Mammary epithelial cell (primary cell): ENCODE results near the gene MOB2.
A peak's percentile ranks its signal among the peaks of the same experiment; 100 is the strongest.

Experiments
- EZH2 ChIP-seq: IDR thresholded peaks from 2 replicates; pipeline ENCODE4 v1.6.1; 2012; ENCODE audit warnings: low read length, inconsistent platforms, borderline replicate concordance
- TF ChIP-seq, protein P1 (sequence below), 2 donors: IDR thresholded peaks in 1 of 2; conservative IDR thresholded peaks in 1 of 2; 2 replicates each; pipeline ENCODE4 v1.5.1; 2011 to 2012; ENCODE audit warnings: inconsistent platforms in 2 of 2, low read length in 2 of 2, mild to moderate bottlenecking in 2 of 2, control low read depth in 1 of 2, low read depth in 1 of 2; ENCODE audit not compliant: insufficient read depth in 1 of 2; ENCODE audit errors: extremely low read depth in 1 of 2

DNA sequence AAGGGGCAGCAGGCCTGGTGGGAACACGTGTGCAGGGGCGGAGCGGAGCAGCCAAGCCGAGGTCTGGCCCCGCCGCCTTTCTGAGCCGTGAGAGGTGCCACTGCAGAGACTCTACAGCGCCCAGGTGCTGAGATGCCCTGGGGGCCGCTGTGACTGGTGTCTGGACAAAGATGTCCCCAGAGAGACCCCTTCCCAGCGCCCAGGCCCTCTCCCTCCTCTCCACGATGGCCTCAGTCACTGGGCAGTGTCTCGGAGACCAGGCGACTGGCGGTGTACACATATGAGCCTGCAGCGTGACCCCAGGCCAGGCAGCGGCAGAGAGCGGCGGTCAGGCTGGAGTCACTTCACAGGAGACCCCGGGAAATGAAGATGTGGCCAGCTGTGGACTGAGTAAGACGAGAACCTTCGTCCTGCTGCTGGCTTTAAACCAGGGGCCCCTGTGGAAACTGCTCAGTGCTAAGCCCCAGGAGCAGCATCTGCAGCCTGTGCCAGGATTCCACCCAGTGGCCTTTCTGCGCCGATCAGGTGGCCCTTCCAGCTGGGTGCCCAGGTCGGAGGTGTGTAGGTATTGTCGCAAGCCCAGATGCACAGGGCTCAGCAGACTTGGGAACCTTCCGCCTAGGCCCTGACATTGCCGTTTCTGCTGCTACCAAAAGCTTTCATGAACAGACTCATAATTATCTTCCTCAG lies 34.7 kb downstream of the MOB2 start:
- TF ChIP-seq, protein P1, sequence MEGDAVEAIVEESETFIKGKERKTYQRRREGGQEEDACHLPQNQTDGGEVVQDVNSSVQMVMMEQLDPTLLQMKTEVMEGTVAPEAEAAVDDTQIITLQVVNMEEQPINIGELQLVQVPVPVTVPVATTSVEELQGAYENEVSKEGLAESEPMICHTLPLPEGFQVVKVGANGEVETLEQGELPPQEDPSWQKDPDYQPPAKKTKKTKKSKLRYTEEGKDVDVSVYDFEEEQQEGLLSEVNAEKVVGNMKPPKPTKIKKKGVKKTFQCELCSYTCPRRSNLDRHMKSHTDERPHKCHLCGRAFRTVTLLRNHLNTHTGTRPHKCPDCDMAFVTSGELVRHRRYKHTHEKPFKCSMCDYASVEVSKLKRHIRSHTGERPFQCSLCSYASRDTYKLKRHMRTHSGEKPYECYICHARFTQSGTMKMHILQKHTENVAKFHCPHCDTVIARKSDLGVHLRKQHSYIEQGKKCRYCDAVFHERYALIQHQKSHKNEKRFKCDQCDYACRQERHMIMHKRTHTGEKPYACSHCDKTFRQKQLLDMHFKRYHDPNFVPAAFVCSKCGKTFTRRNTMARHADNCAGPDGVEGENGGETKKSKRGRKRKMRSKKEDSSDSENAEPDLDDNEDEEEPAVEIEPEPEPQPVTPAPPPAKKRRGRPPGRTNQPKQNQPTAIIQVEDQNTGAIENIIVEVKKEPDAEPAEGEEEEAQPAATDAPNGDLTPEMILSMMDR (conservative IDR thresholded peaks at IDR 0.05 in 1 of 2, IDR thresholded peaks at IDR 0.05 in 1 of 2; ENCODE audit: extremely low read depth in 1 of 2, insufficient read depth in 1 of 2, low read depth in 1 of 2, low read length in 2 of 2) = peak in 1 of 2 donors; percentile 22
- TF ChIP-seq EZH2 = no peak
